HCT116 (cell line): ENCODE results near the gene IRF2. TPM values are rescaled to one million over a fixed set of nuclear protein-coding genes. Genes with fewer than 3 reads are reported as not detected.

ENCODE experiments used
- ATAC-seq: fragments of 200-7000 bp; cut with Tn5 transposase; 2 replicates; pipeline ENCODE4 v1.9.1; 2020; ENCODE audit warnings: mild to moderate bottlenecking, moderate library complexity
- BruUV-seq: library from RNA; stranded (reverse); fragments of 400-500 nt; replicated peaks from 2 replicates; lab custom pipeline; 2021; lab: Mats Ljungman, UMichigan
- CTCF ChIA-PET: fragments of 300-600 bp; sonication (Branson Sonifier 250); formaldehyde crosslinking; loops from one replicate; lab custom pipeline; 2021; ENCODE audit warnings: antibody characterized with exemption; lab: Charles Lee
- POLR2A ChIA-PET: fragments of 300-600, 350-600 bp; sonication (Branson Sonifier 250); formaldehyde crosslinking; loops from one replicate; lab custom pipeline; 2021; ENCODE audit warnings: antibody characterized with exemption; lab: Charles Lee
- RAD21 ChIA-PET, 2 experiments: fragments of 300-600 bp; sonication (Branson Sonifier 250); formaldehyde crosslinking; loops; one replicate each; lab custom pipeline; 2023; ENCODE audit warnings: low total read pairs in 2 of 2; ENCODE audit not compliant: uncharacterized antibody in 2 of 2, unreplicated experiment in 2 of 2, low non-redundant PET in 1 of 2; lab: Charles Lee
- DNase-seq: peaks from one replicate; pipeline ENCODE4 v3.0.0-alpha.2; 2010; ENCODE audit warnings: low read depth, low spot score
- H2AFZ ChIP-seq: fragments of 200-600 bp; shearing (Covaris generic), sonication (generic); 2 replicates; pipeline ENCODE4 v1.6.1; 2017; ENCODE audit warnings: low read depth, mixed run types, mixed read lengths, antibody characterized with exemption, low read length; ENCODE audit not compliant: poor library complexity, severe bottlenecking
- H3K27ac ChIP-seq: 2 replicates; pipeline ENCODE4 v1.5.1; 2012; ENCODE audit warnings: low read depth, low read length
- H3K27me3 ChIP-seq: fragments of 200-600 bp; sonication (generic); 2 replicates; pipeline ENCODE4 v1.6.1; 2016; ENCODE audit warnings: mixed run types, low read length, mixed read lengths; ENCODE audit not compliant: insufficient read depth
- H3K36me3 ChIP-seq, 2 experiments: fragments of 200-500 bp in 1 of 2; fragments of 200-600 bp in 1 of 2; sonication (Bioruptor generic) in 1 of 2; sonication (generic) in 1 of 2; 2 replicates each; pipeline versions ENCODE4 v1.5.1 to v1.6.1; 2014 to 2016; ENCODE audit warnings: low read length in 2 of 2, inconsistent platforms in 1 of 2, mixed read lengths in 1 of 2, mixed run types in 1 of 2; ENCODE audit not compliant: insufficient read depth in 2 of 2, control insufficient read depth in 1 of 2
- H3K4me1 ChIP-seq, 2 experiments: fragments of 200-600 bp in 1 of 2; sonication (generic) in 1 of 2; 2 replicates each; pipeline versions ENCODE4 v1.5.1 to v1.6.1; 2012 to 2017; ENCODE audit warnings: low read length in 2 of 2, inconsistent platforms in 1 of 2, mild to moderate bottlenecking in 1 of 2, mixed read lengths in 1 of 2, mixed run types in 1 of 2, moderate library complexity in 1 of 2; ENCODE audit not compliant: insufficient read depth in 2 of 2, control insufficient read depth in 1 of 2
- H3K4me2 ChIP-seq: fragments of 200-600 bp; sonication (generic); 2 replicates; pipeline ENCODE4 v1.6.1; 2017; ENCODE audit warnings: mixed run types, low read length, mixed read lengths
- H3K4me3 ChIP-seq, 2 experiments: fragments of 200-600 bp in 1 of 2; sonication (generic) in 1 of 2; replicated peaks in 1 of 2; 2 replicates each; pipeline ENCODE4 v1.5.1; 2011 to 2016; ENCODE audit warnings: low read length in 2 of 2, control low read depth in 1 of 2, low read depth in 1 of 2, mild to moderate bottlenecking in 1 of 2, mixed read lengths in 1 of 2, mixed run types in 1 of 2
- H3K79me2 ChIP-seq: fragments of 200-600 bp; sonication (generic); 2 replicates; pipeline ENCODE4 v1.6.1; 2017; ENCODE audit warnings: mild to moderate bottlenecking, mixed run types, low read length, moderate library complexity, mixed read lengths; ENCODE audit not compliant: insufficient read depth
- H3K9ac ChIP-seq: fragments of 200-600 bp; sonication (generic); 2 replicates; pipeline ENCODE4 v1.6.1; 2016; ENCODE audit warnings: low read length, mixed read lengths
- H3K9me2 ChIP-seq: fragments of 200-600 bp; sonication (generic), shearing (Covaris generic); 2 replicates; pipeline ENCODE4 v1.6.1; 2017; ENCODE audit warnings: mixed run types, mild to moderate bottlenecking, moderate library complexity; ENCODE audit not compliant: insufficient read depth
- H3K9me3 ChIP-seq, 2 experiments: fragments of 200-500 bp in 1 of 2; fragments of 200-600 bp in 1 of 2; sonication (Bioruptor generic) in 1 of 2; sonication (generic) in 1 of 2; 2 replicates each; pipeline ENCODE4 v1.6.1; 2014 to 2017; ENCODE audit warnings: low read length in 2 of 2, mixed read lengths in 2 of 2, inconsistent platforms in 1 of 2, low read depth in 1 of 2, mild to moderate bottlenecking in 1 of 2, mixed run types in 1 of 2, moderate library complexity in 1 of 2; ENCODE audit not compliant: control insufficient read depth in 1 of 2, insufficient read depth in 1 of 2
- H4K20me1 ChIP-seq: fragments of 200-600 bp; sonication (generic), shearing (Covaris generic); 2 replicates; pipeline ENCODE4 v1.6.1; 2017; ENCODE audit warnings: mixed run types, mild to moderate bottlenecking, moderate library complexity; ENCODE audit not compliant: insufficient read depth
- EZH2phosphoT487 ChIP-seq: fragments of 200-600 bp; IDR thresholded peaks from 2 replicates; pipeline ENCODE4 v1.6.1; 2018; ENCODE audit warnings: antibody characterized with exemption, borderline replicate concordance
- FOSL1 ChIP-seq: IDR thresholded peaks from 2 replicates; pipeline ENCODE4 v1.6.1; 2012; ENCODE audit warnings: low read depth
- POLR2AphosphoS5 ChIP-seq: IDR thresholded peaks from 2 replicates; pipeline ENCODE4 v1.6.1; 2011; ENCODE audit warnings: mild to moderate bottlenecking, low read depth, low read length, moderate library complexity
- SIN3A ChIP-seq: IDR thresholded peaks from 2 replicates; pipeline ENCODE4 v1.6.1; 2012; ENCODE audit warnings: low read depth
- TCF7L2 ChIP-seq: IDR thresholded peaks from 2 replicates; pipeline ENCODE4 v1.7.0; 2011; ENCODE audit warnings: borderline replicate concordance, inconsistent platforms; ENCODE audit not compliant: insufficient read depth, insufficient read length; ENCODE audit errors: extremely low read depth
- YY1 ChIP-seq: IDR thresholded peaks from 2 replicates; pipeline ENCODE4 v1.6.1; 2011; ENCODE audit warnings: low read length, low read depth, moderate library complexity, mild to moderate bottlenecking; ENCODE audit not compliant: insufficient replicate concordance; ENCODE audit errors: extremely low read depth
- intact Hi-C: fragments of 100-400 bp; cut with micrococcal nuclease; formaldehyde crosslinking; loops from 2 replicates; pipeline ENCODE4 v1.10.0; 2022
- total RNA-seq: library from RNA; stranded (reverse); gene quantifications from one replicate; pipeline ENCODE4 v1.2.1, GENCODE V29; 2021; ENCODE audit not compliant: unreplicated experiment
- TF ChIP-seq, protein P1 (sequence below): IDR thresholded peaks from 2 replicates; pipeline ENCODE4 v1.6.1; 2012; ENCODE audit warnings: low read depth

The IRF2 gene
- total RNA-seq, 1 experiment from 2014 or later = 10.6 TPM

DNA sequence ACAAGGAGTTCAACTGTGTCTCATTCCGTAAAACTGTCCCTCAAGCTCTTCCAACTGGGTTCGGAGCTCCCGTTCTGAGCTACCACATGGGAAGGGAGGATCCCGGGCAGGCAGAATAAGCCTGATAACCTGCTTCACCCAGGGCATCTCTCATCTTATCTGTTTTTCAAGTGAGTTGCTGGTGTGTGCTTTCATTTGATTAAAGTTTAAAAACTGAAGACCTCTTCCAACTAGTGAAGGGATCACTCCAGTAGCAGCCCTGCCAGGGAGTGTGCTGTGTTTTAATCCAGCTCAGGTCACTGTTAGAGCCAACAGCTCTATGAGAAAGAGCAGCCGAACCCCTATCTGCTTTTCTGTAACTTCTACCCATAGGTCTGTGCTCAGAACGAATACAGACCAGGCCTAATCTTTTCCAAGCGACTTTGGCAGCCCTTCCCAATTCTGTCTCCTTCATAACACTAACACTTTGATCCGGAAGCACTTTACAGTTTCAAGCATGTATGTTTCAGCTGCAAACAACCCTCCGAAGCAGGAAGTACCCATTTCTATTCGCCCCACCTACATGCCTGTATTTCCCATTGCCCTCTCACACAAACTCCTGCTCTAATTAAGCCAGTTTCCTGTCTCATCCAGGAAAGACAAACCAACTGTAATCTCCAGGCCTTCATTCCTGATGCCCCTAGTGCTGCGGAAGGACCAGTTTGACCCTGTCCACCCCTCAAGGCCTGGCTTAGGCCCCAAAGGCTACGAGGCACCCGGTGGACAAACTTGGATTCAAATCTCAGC, 60.9 kb downstream of the IRF2 start:
- intact Hi-C loops = loop anchor here (10.0 kb wide), 1 partner anchor 121 kb away; no protein-coding TSS in a partner anchor
- H3K9me3 ChIP-seq = no peaks in the 10 kb centered on the region
- TF ChIP-seq SIN3A (no peak), TCF7L2 (no peak), YY1 (no peak), POLR2AphosphoS5 (no peak), EZH2phosphoT487 (no peak), FOSL1 (no peak)
- TF ChIP-seq, protein P1, sequence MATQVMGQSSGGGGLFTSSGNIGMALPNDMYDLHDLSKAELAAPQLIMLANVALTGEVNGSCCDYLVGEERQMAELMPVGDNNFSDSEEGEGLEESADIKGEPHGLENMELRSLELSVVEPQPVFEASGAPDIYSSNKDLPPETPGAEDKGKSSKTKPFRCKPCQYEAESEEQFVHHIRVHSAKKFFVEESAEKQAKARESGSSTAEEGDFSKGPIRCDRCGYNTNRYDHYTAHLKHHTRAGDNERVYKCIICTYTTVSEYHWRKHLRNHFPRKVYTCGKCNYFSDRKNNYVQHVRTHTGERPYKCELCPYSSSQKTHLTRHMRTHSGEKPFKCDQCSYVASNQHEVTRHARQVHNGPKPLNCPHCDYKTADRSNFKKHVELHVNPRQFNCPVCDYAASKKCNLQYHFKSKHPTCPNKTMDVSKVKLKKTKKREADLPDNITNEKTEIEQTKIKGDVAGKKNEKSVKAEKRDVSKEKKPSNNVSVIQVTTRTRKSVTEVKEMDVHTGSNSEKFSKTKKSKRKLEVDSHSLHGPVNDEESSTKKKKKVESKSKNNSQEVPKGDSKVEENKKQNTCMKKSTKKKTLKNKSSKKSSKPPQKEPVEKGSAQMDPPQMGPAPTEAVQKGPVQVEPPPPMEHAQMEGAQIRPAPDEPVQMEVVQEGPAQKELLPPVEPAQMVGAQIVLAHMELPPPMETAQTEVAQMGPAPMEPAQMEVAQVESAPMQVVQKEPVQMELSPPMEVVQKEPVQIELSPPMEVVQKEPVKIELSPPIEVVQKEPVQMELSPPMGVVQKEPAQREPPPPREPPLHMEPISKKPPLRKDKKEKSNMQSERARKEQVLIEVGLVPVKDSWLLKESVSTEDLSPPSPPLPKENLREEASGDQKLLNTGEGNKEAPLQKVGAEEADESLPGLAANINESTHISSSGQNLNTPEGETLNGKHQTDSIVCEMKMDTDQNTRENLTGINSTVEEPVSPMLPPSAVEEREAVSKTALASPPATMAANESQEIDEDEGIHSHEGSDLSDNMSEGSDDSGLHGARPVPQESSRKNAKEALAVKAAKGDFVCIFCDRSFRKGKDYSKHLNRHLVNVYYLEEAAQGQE = no peak
- H3K4me3 ChIP-seq = no peak overlapping the region
- DNase-seq (no peak), ATAC-seq (no peak)
- peaks cover 7 to 13% of the 10 kb centered on the region in 2 experiments for H3K4me1 ChIP-seq
- no peaks in the 10 kb centered on the region for H3K27me3 ChIP-seq
- ChIA-PET POLR2A (no interaction called here), CTCF (no interaction called here), RAD21 (no interaction called here)
- H3K79me2 ChIP-seq = no peaks in the 10 kb centered on the region
- H4K20me1 ChIP-seq = no peaks in the 10 kb centered on the region
- no TSS peak for BruUV-seq
- H3K27ac ChIP-seq = no peak overlapping the region
- H3K36me3 ChIP-seq = no peaks in the 10 kb centered on the region
- H3K9ac ChIP-seq = no peak overlapping the region
- no peak overlapping the region for H2AFZ ChIP-seq
- no peak overlapping the region for H3K4me2 ChIP-seq
- no peaks in the 10 kb centered on the region for H3K9me2 ChIP-seq
